Adrenal gland (tissue), 5 donors: Measurements from ENCODE around the gene DAPP1.

ENCODE experiments used
- POLR2A ChIP-seq, 2 donors: fragments of 450-650 bp; IDR thresholded peaks; one replicate each; pipeline ENCODE4 v1.6.1; 2017; ENCODE audit warnings: antibody characterized with exemption in 2 of 2, mild to moderate bottlenecking in 2 of 2, moderate library complexity in 1 of 2
- TF ChIP-seq, protein P1 (sequence below), 6 experiments: fragments of 450-650 bp in 4 of 6; fragments of 200-600 bp in 2 of 6; sonication (generic) in 1 of 6; IDR thresholded peaks; 1 replicate in 5 of 6; 2 replicates in 1 of 6; pipeline versions ENCODE4 v1.5.1 to v1.8.0; 2016 to 2021; ENCODE audit warnings: antibody characterized with exemption in 6 of 6, mild to moderate bottlenecking in 2 of 6, moderate library complexity in 1 of 6
- donor health status: DM: no; HTN: no; CAD: no.

DNA sequence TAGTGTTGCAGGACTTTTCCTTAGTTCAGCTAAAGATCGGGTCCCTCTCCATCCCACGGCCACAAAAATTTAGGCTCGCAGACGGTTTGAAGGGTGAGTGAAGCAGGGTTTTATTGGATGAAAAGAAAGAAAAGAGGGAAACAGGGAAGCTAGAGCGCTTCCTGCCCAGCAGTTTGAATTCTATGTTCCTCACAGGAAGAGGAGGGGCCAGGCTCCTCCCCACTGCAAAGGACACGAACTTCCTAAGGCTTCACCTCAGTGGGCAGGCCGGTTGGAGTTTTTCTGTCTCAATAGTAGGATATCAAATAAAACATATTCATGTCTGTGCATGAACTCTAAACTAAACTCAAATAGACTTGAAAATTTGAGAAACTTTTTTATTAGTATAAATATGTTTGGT is 27.4 kb downstream of the DAPP1 start:
- TF ChIP-seq POLR2A (IDR thresholded peaks at IDR 0.05), result no peak
- TF ChIP-seq, protein P1, sequence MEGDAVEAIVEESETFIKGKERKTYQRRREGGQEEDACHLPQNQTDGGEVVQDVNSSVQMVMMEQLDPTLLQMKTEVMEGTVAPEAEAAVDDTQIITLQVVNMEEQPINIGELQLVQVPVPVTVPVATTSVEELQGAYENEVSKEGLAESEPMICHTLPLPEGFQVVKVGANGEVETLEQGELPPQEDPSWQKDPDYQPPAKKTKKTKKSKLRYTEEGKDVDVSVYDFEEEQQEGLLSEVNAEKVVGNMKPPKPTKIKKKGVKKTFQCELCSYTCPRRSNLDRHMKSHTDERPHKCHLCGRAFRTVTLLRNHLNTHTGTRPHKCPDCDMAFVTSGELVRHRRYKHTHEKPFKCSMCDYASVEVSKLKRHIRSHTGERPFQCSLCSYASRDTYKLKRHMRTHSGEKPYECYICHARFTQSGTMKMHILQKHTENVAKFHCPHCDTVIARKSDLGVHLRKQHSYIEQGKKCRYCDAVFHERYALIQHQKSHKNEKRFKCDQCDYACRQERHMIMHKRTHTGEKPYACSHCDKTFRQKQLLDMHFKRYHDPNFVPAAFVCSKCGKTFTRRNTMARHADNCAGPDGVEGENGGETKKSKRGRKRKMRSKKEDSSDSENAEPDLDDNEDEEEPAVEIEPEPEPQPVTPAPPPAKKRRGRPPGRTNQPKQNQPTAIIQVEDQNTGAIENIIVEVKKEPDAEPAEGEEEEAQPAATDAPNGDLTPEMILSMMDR (IDR thresholded peaks at IDR 0.05), result no peak
